ENCODE measurements around the gene LYRM2. TPM values are rescaled to one million over a fixed set of nuclear protein-coding genes. Genes with fewer than 3 reads are reported as not detected.

Gene LYRM2
- total RNA-seq, 1 experiment from 2014 or later: 36.8 TPM

- no peaks in the 10 kb centered on the region for H3K4me1 Mint-ChIP-seq (ENCODE audit: low read depth, unreplicated experiment)
- intact Hi-C loops (cut with micrococcal nuclease; ENCODE audit: unreplicated experiment): no loop called here
- no peak for TF ChIP-seq CTCF (IDR thresholded peaks at IDR 0.05; ENCODE audit: unreplicated experiment)
Observed at GRCh38 chr6:89520736-89521135, 117.8 kb downstream of the LYRM2 start.

GRCh38 chr6:89518352-89519055 is 120.0 kb downstream of the LYRM2 start:
- CTCF ChIA-PET: interaction anchor here (0.7 kb wide), 1 partner anchor 121 kb away, joined by 3 read pairs; no protein-coding TSS in a partner anchor
- BruUV-seq (replicated peaks): no TSS peak
- H3K27ac Mint-ChIP-seq (ENCODE audit: unreplicated experiment): no peak overlapping the region

More at GRCh38 chr6:89520736-89521135, 117.8 kb downstream of the LYRM2 start:
- no peak for DNase-seq
- CTCF ChIA-PET: no interaction called here
- Mint-ChIP-seq H3K27me3 (ENCODE audit: unreplicated experiment) (no peaks in the 10 kb centered on the region), H3K36me3 (ENCODE audit: insufficient read depth, unreplicated experiment) (no peaks in the 10 kb centered on the region), H3K9me3 (ENCODE audit: low read depth, unreplicated experiment) (no peaks in the 10 kb centered on the region), H3K4me3 (ENCODE audit: low read depth, unreplicated experiment) (no peak overlapping the region), H3K27ac (ENCODE audit: unreplicated experiment) (no peak overlapping the region)
- BruUV-seq (replicated peaks): no TSS peak

More at GRCh38 chr6:89518352-89519055, 120.0 kb downstream of the LYRM2 start:
- no peak for TF ChIP-seq CTCF (IDR thresholded peaks at IDR 0.05; ENCODE audit: unreplicated experiment)
- Mint-ChIP-seq H3K9me3 (ENCODE audit: low read depth, unreplicated experiment) (no peaks in the 10 kb centered on the region), H3K4me3 (ENCODE audit: low read depth, unreplicated experiment) (no peak overlapping the region), H3K4me1 (ENCODE audit: low read depth, unreplicated experiment) (no peaks in the 10 kb centered on the region), H3K36me3 (ENCODE audit: insufficient read depth, unreplicated experiment) (no peaks in the 10 kb centered on the region), H3K27me3 (ENCODE audit: unreplicated experiment) (no peaks in the 10 kb centered on the region)
- intact Hi-C loops (cut with micrococcal nuclease; ENCODE audit: unreplicated experiment): no loop called here
- no peak for DNase-seq

Other genes with a start within 250 kb of the LYRM2 start
- gene RRAGD, start 226.5 kb downstream of the LYRM2 start, total RNA-seq (2022): 1.3 and 1.7 TPM in 2 replicates
- gene ANKRD6, start 205.6 kb downstream of the LYRM2 start, total RNA-seq (2022): 14.7 and 18.0 TPM in 2 replicates
- gene MDN1, start 181.0 kb upstream of the LYRM2 start, total RNA-seq (2022): 50.0 and 54.0 TPM in 2 replicates
- gene CASP8AP2, start 191.1 kb upstream of the LYRM2 start, total RNA-seq (2022): 21.2 and 24.3 TPM in 2 replicates

Data from Calu3 (cell line).